Fibroblast of skin of abdomen (primary cell): Measurements from ENCODE around the gene OPCML.

ENCODE experiments used
- DNase-seq: peaks from one replicate; pipeline ENCODE4 v3.0.0-alpha.2; 2013

The OPCML gene

DNA sequence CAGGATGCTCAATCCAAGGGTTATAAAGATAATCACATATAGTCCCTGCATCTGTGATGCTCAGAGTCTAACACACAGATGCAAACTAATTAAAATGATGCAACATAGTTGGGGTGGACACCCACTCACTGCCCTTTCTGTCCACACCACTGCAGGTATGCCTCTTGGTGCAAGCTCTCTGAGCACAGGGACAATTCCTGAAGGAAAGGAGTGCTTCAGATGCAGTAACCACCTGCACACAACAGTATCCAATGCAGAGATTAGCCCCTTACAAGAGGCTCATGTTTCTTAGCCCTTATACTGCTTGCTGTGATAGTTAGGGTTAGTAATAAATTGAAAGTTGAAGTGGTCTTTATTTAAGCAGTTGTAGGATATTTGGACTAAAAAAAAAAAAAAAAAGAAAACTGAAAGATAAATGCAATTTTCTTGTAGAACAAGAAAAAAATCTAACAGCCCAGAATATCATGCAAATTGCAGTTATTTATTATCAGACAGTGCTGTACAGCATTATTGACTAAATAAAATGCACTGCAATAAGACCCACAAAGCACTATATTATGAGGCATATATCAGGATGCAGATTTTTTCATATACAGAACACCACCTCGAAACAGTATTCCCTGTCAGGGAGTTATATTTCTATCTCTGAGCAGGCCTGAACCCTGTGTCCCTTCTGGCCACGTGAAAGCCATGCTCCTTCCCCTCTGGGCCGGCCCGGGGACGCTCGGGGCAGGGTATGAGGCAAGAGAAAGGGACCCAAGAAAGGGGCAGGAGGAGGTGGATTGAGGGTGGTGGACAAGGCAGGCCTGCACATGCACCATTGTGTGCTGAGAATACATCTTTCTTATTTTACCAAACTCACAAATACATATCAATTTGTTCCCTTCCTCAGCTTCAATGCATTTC lies 260.2 kb downstream of the OPCML start:
- no peak for DNase-seq

GRCh38 chr11:133271206-133271605 lies 261.1 kb downstream of the OPCML start:
- DNase-seq = no peak

- no peak for DNase-seq
Observed at GRCh38 chr11:133269267-133269666, 263.0 kb downstream of the OPCML start.

DNA sequence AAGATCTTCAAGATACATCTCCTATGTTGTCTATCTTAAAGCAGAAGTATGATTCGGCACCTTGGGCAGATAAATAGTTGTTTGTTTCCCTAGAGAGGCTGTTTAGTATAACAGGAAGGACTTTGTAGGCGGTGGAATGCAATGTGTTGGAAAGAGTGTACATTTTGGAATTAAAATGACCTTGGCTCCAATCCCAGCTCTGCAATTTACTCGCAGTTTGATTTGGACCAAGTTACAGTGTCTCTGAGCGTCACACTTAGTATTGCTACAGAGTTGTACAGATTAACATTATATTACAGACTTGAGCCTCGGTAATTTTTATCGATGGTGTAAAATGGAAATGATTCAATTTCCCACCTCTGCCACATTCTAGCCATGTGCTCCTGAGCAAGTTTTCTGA lies 265.3 kb downstream of the OPCML start:
- no peak for DNase-seq

GRCh38 chr11:133265530-133266035 lies 266.7 kb downstream of the OPCML start:
- DNase-seq = no peak

GRCh38 chr11:133263332-133263731 lies 269.0 kb downstream of the OPCML start:
- no peak for DNase-seq

- DNase-seq = no peak
Observed at GRCh38 chr11:133258751-133259150, 273.6 kb downstream of the OPCML start.

DNA sequence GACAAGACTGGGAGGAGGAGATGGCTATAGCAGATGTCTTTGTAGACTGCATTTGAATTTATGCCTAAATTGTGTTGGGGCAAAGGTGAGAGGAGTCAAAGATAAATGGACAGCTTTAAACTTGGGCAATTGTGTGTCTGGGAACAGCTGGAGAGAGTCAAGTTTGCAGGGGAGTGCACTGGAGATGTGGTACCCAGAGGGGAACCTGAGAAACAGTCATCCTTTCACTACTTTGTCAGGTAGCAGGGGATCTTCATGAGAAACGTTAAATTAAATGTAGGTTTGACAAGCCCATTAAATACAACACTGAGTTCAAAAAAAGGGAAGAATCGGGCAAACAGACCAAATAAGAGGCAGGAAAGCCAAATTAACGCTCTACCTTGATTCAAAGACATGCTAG lies 277.7 kb downstream of the OPCML start:
- no peak for DNase-seq

GRCh38 chr11:133253570-133253969 lies 278.7 kb downstream of the OPCML start:
- no peak for DNase-seq

DNA sequence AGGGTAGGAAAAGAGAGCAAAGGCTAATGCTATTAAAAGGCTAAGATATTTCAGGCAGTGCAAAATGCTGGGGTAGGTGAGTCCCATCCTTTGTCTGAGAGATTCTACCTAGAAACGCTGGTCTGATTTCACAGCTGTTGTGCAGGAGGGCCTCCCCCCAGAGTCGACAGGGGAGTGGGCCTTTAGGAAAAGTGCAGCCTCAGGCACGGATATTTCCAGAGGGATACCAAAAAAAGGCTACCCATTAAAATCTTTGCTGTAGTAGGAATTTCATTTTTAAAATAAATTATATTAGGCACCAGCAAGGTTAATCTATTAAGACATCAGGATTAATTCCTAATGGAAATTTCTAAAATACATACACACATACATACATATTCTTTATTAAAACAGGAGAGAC lies 280.5 kb downstream of the OPCML start:
- no peak for DNase-seq

GRCh38 chr11:133249530-133249929 lies 282.8 kb downstream of the OPCML start:
- no peak for DNase-seq

DNA sequence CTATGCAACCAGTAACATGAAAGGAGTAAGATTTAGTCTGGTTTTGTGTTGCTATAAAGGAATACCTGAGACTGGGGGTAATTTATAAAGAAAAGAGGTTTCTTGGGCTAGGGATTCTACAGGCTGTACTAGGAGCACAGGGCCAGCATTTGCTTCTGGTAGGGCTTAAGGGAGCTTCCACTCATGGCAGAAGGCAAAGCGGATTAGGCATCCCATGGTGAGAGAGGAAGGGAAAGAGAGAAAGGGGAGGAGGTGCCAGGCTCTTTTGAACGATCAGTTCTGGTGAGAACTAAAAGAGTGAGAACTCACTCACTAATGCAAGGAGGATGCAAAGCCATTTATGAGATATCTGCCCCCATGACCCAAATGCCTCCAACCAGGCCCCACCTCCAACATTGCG lies 283.2 kb downstream of the OPCML start:
- DNase-seq = no peak

DNA sequence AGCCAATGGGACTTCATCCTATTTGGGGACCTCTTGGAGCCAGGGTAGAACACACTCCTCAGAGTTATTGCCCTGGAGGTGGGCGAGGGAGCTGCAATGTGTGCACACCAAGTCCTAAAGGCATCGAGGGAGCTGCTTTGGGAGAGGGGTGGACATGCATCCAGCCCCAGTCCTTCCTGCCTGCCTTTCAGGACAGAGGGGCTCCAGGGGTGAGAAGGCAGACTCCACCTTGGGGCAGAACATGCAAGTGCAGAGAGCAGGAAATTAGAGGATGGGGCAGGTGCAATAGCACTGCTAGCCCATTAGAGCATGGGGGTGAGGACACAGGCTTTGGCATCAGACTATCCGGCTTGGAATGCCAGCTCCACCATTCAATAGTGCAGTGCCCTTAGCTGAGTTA lies 288.5 kb downstream of the OPCML start:
- no peak for DNase-seq

GRCh38 chr11:133240908-133241655 lies 291.2 kb downstream of the OPCML start:
- no peak for DNase-seq

DNA sequence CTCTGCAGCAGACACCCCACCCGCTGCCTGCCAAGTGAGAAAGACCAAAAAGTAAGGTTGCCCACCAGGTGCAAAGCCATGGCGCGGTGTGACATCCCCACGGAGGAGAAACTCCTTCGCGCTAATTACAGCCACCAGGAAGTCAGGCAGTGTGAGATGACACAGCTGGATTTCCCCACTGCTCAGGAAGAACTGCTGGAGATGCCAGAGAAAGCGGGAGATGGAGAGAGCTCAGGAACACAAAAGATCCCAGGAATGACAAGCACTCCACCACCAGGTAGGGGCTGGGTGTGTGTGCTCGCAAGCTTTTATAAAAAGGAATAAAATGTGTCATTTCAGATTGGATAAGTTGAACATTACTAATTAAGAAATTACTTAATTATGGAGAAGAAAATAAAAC lies 292.7 kb downstream of the OPCML start:
- DNase-seq = no peak

- DNase-seq = no peak
Observed at GRCh38 chr11:133238495-133238894, 293.8 kb downstream of the OPCML start.

- no peak for DNase-seq
Observed at GRCh38 chr11:133238027-133238426, 294.3 kb downstream of the OPCML start.

DNA sequence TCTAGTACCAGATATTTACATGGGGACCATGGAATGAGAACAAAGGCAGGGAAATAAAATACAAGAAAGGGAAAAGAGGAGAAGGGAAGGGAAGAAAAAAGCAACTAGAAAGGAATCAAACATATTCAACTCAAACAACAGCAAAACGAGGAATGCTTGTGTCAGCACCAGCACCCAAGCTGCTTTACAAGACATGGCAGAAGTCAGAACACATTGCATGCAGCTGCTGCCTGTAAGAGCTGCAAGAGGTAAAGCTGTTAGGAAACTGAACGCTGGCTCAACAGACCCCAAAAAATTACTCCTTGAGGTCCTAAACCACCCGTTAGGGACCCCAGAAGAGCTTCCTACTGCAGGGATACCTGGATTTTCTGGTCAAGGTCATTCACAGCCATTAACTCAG lies 296.9 kb downstream of the OPCML start:
- no peak for DNase-seq

- no peak for DNase-seq
Observed at GRCh38 chr11:133234883-133235282, 297.4 kb downstream of the OPCML start.

- no peak for DNase-seq
Observed at GRCh38 chr11:133232665-133233064, 299.6 kb downstream of the OPCML start.

DNA sequence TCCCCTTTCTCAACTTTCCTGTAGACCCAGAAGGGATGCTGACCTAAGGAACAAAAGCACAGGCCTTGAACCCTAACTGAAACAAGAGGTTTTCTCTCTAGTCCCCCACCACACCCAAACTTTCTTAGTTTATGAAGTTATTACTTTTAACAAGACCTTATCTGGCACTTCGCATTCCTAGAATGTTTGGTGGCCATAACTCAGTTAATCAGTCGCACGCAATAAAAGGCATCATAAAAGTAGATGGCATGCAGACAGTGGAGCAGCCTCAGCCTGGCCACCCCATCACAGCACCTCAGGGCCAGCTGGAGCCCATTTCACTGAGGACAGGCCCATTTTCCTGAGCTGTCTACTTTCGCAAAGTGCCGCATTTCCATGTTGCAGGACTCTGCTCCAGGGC lies 301.9 kb downstream of the OPCML start:
- no peak for DNase-seq

GRCh38 chr11:133228471-133229329 lies 303.6 kb downstream of the OPCML start:
- no peak for DNase-seq

DNA sequence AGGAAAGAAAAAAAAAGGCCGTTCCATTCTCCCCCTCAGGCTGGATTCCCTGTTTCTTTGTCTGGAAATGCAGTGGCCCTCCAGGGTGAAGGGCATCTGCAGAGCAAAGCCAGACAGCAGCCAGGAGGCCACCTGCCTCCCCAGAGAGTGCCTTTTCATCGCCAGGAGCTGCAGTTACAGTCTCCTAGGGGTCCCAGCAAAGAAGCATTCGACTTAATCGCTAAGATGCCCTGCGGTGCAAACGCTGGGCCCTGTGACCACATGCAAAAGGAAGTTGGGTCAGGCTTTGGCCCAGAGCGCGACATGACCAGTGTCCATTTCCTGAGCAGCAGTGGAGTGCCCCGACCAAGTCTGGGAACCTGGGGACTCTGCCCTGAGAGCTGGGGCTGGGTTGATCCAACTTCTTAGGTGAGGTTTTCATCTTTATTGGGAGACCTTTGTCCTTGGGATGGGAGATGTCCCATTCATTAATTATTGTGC lies 304.6 kb downstream of the OPCML start:
- no peak for DNase-seq
